ENCODE results near the gene CLIC5. TPM values are rescaled to one million over a fixed set of nuclear protein-coding genes. Genes with fewer than 3 reads are reported as not detected.

CLIC5 gene
- 0.02 TPM for total RNA-seq (2013)
- polyA plus RNA-seq (not detected), polyA minus RNA-seq (not detected in 2 replicates), total RNA-seq (0 to 4.5 (median 0.08) reads per million in 11 experiments)

GRCh38 chr6:46015119-46015968, at the start of gene CLIC5:
Gene CLIC5 (minus strand): TSS chr6:46015860. CDS start chr6:46015542, 318 bp downstream.
- peaks cover 5 to 25% (median 19%) of the 10 kb centered on the region in 7 donors for H3K9me3 Mint-ChIP-seq

GRCh38 chr6:46062991-46063390, 47.3 kb upstream of the CLIC5 start:
- Mint-ChIP-seq H3K9me3 (peaks cover 1 to 10% (median 3%) of the 10 kb centered on the region in 7 donors), H3K36me3 (no peaks in the 10 kb centered on the region), H3K27ac (no peak overlapping the region), H3K4me1 (peaks cover 4% of the 10 kb centered on the region), H3K27me3 (ENCODE audit: low read depth in 3 of 3) (peaks cover 0 to 2% (median 0%) of the 10 kb centered on the region in 3 donors), H3K4me3 (no peak overlapping the region)
- intact Hi-C loops (cut with micrococcal nuclease): no loop called here
- no peaks in the 10 kb centered on the region for H3K27me3 ChIP-seq (ENCODE audit: control insufficient read depth in 2 of 2, insufficient read depth in 2 of 2, low read length in 2 of 2)
- no peaks in the 10 kb centered on the region for H3K9me3 ChIP-seq (replicated peaks in 1 of 2; ENCODE audit: control insufficient read depth in 1 of 2, insufficient read depth in 1 of 2, low read length in 2 of 2)
- H3K4me1 ChIP-seq (ENCODE audit: control insufficient read depth in 1 of 2, insufficient read depth in 2 of 2, low read length in 2 of 2): no peaks in the 10 kb centered on the region
- no peaks in the 10 kb centered on the region for H4K20me1 ChIP-seq (ENCODE audit: insufficient read depth, low read length)
- no peak overlapping the region for H3K4me2 ChIP-seq (replicated peaks; ENCODE audit: extremely low read depth, low read length, poor library complexity, severe bottlenecking)
- DNase-seq: no peak
- H2AFZ ChIP-seq (ENCODE audit: insufficient read depth, low read depth, low read length, poor library complexity, severe bottlenecking): no peak overlapping the region
- no peak for TF ChIP-seq CTCF (IDR thresholded peaks at IDR 0.05)
- H3K79me2 ChIP-seq (ENCODE audit: insufficient read depth, low read length): no peaks in the 10 kb centered on the region
- H3K36me3 ChIP-seq (replicated peaks in 1 of 2; ENCODE audit: control insufficient read depth in 1 of 2, insufficient read depth in 2 of 2, low read length in 2 of 2): no peaks in the 10 kb centered on the region
- no peak overlapping the region for H3K9ac ChIP-seq (ENCODE audit: insufficient read depth, low read length, poor library complexity, severe bottlenecking)
- H3K4me3 ChIP-seq (replicated peaks in 1 of 3; ENCODE audit: low read depth in 2 of 3, low read length in 3 of 3): no peak overlapping the region
- no peak overlapping the region for H3K27ac ChIP-seq (ENCODE audit: low read depth in 1 of 2, low read length in 2 of 2)

More at GRCh38 chr6:46015119-46015968, at the start of gene CLIC5:
- DNase-seq: no peak
- peaks cover 12 to 14% of the 10 kb centered on the region in 2 donors for H3K4me1 ChIP-seq (ENCODE audit: control insufficient read depth in 1 of 2, insufficient read depth in 2 of 2, low read length in 2 of 2)
- no peak for TF ChIP-seq CTCF (IDR thresholded peaks at IDR 0.05)
- no peak within 1 kb of the TSS for H3K27ac ChIP-seq (ENCODE audit: low read depth in 1 of 2, low read length in 2 of 2)
- intact Hi-C loops (cut with micrococcal nuclease): no loop called here
- under 1% methylated on average over 74 of the region's 82 CpGs for WGBS (ENCODE audit: insufficient coverage)
- H3K36me3 ChIP-seq (replicated peaks in 1 of 2; ENCODE audit: control insufficient read depth in 1 of 2, insufficient read depth in 2 of 2, low read length in 2 of 2): no peaks in the 10 kb centered on the region
- H3K79me2 ChIP-seq (ENCODE audit: insufficient read depth, low read length): no peaks in the 10 kb centered on the region
- H3K27me3 ChIP-seq (ENCODE audit: control insufficient read depth in 2 of 2, insufficient read depth in 2 of 2, low read length in 2 of 2): peaks cover 40 to 62% of the 10 kb centered on the region in 2 donors
- peak within 1 kb of the TSS; percentile 66 for H3K4me2 ChIP-seq (replicated peaks; ENCODE audit: extremely low read depth, low read length, poor library complexity, severe bottlenecking)
- peak within 1 kb of the TSS; percentile 71 to 92 for H3K4me3 Mint-ChIP-seq
- peaks cover 9 to 36% of the 10 kb centered on the region in 2 donors for H3K9me3 ChIP-seq (replicated peaks in 1 of 2; ENCODE audit: control insufficient read depth in 1 of 2, insufficient read depth in 1 of 2, low read length in 2 of 2)
- H3K4me3 ChIP-seq (replicated peaks in 1 of 3; ENCODE audit: low read depth in 2 of 3, low read length in 3 of 3): peak within 1 kb of the TSS in 1 of 3 experiments; percentile 59
- peaks cover 41 to 53% (median 45%) of the 10 kb centered on the region in 3 donors for H3K27me3 Mint-ChIP-seq (ENCODE audit: low read depth in 3 of 3)
- peaks cover 18% of the 10 kb centered on the region for H3K4me1 Mint-ChIP-seq
- H3K36me3 Mint-ChIP-seq: peaks cover 7 to 9% of the 10 kb centered on the region in 2 donors
- H2AFZ ChIP-seq (ENCODE audit: insufficient read depth, low read depth, low read length, poor library complexity, severe bottlenecking): peak within 1 kb of the TSS; percentile 30
- no peaks in the 10 kb centered on the region for H4K20me1 ChIP-seq (ENCODE audit: insufficient read depth, low read length)
- H3K27ac Mint-ChIP-seq: peak within 1 kb of the TSS in 1 of 7 donors; percentile 49
- H3K9ac ChIP-seq (ENCODE audit: insufficient read depth, low read length, poor library complexity, severe bottlenecking): no peak within 1 kb of the TSS

Measured in CD14-positive monocyte (primary cell).